ENCODE results near the gene ARSI. TPM values are rescaled to one million over a fixed set of nuclear protein-coding genes. Genes with fewer than 3 reads are reported as not detected.
A peak's percentile ranks its signal among the peaks of the same experiment; 100 is the strongest.

The ARSI gene
- polyA plus RNA-seq, 2 of the 4 experiments (the other 2 are of a cell fraction): 2.9 to 22.0 TPM

GRCh38 chr5:150301901-150302300 is 804 bp downstream of the ARSI start:
- DNase-seq (ENCODE audit: low read depth in 1 of 2, low spot score in 1 of 2) (no peak), FAIRE-seq (no peak), ATAC-seq (no peak)
- CTCF ChIA-PET: interaction anchor here (0.8 to 6.9 kb wide), 15 partner anchors 8 to 127 kb away, joined by 3 to 75 read pairs (median 5); no protein-coding TSS in a partner anchor
- POLR2A ChIA-PET: interaction anchor here (1.1 kb wide), 1 partner anchor 15 kb away, joined by 5 read pairs; no protein-coding TSS in a partner anchor
- H3K4me3 ChIP-seq: peak overlapping the region; percentile 58
- 72% methylated on average over 21 of the region's 22 CpGs for WGBS (ENCODE audit: missing lambda C conversion rate)
- TF ChIP-seq E2F6 (IDR thresholded peaks at IDR 0.05; ENCODE audit: borderline replicate concordance, low read depth): no peak
- no peak for TF ChIP-seq JUN (IDR thresholded peaks at IDR 0.05)
- TF ChIP-seq ZC3H11A (IDR thresholded peaks at IDR 0.05): no peak
- no peak for TF ChIP-seq MAX (IDR thresholded peaks at IDR 0.05)
- no peak for TF ChIP-seq ZNF302 (CRISPR knock-in tag; IDR thresholded peaks at IDR 0.05)
- no peak for TF ChIP-seq BCL3 (IDR thresholded peaks at IDR 0.05)
- no peak for TF ChIP-seq ZFP36 (IDR thresholded peaks at IDR 0.05; ENCODE audit: borderline replicate concordance, partially characterized antibody)
- no peak for TF ChIP-seq EHF (CRISPR knock-in tag; IDR thresholded peaks at IDR 0.05)
- TF ChIP-seq NR3C1 (IDR thresholded peaks at IDR 0.05): no peak
- TF ChIP-seq ELK1 (IDR thresholded peaks at IDR 0.05; ENCODE audit: low read depth, low read length): no peak
- no peak for TF ChIP-seq CEBPB (IDR thresholded peaks at IDR 0.05)
- no peak for TF ChIP-seq FOSL2 (IDR thresholded peaks at IDR 0.05)
- TF ChIP-seq FOSL2 (CRISPR knock-in tag; IDR thresholded peaks at IDR 0.05): no peak
- TF ChIP-seq BHLHE40 (IDR thresholded peaks at IDR 0.05; ENCODE audit: low read depth, low read length): no peak
- no peak for TF ChIP-seq RAD21 (conservative IDR thresholded peaks at IDR 0.05 in 1 of 2, IDR thresholded peaks at IDR 0.05 in 1 of 2)
- no peak for TF ChIP-seq CHD2 (IDR thresholded peaks at IDR 0.05; ENCODE audit: low read length, partially characterized antibody)
- TF ChIP-seq HEYL (CRISPR knock-in tag; IDR thresholded peaks at IDR 0.05): no peak
- no peak for TF ChIP-seq REST (IDR thresholded peaks at IDR 0.05)
- no peak for TF ChIP-seq HDAC2 (IDR thresholded peaks at IDR 0.05)
- TF ChIP-seq CHD4 (IDR thresholded peaks at IDR 0.05; ENCODE audit: borderline replicate concordance): no peak
- H3K9me3 ChIP-seq: no peaks in the 10 kb centered on the region
- H3K4me2 ChIP-seq: peak overlapping the region; percentile 97
- peaks cover 66% of the 10 kb centered on the region for H3K4me1 ChIP-seq
- peak overlapping the region; percentile 87 to 90 for H3K27ac ChIP-seq

GRCh38 chr5:150301170-150301505 is 1.6 kb downstream of the ARSI start:
- no peak for ATAC-seq
- Histone ChIP-seq H3K27ac (peak overlapping the region; percentile 87 to 90; a peak in 5 of 6 replicates), H3K4me2 (peak overlapping the region; percentile 97), H3K4me3 (0 out of 3 replicates have a peak overlapping the region, but pooled peaks have one; percentile 58), H3K4me1 (peaks cover 72% of the 10 kb centered on the region), H3K9me3 (no peaks in the 10 kb centered on the region)
- ChIA-PET CTCF (interaction anchor here (1.4 to 6.9 kb wide), 3 partner anchors 26 to 49 kb away, joined by 4 to 75 read pairs (median 6); no protein-coding TSS in a partner anchor), POLR2A (no interaction called here)
- WGBS (ENCODE audit: missing lambda C conversion rate): 91% methylated on average over 1 of the region's 1 CpG
- no peak for TF ChIP-seq CHD2 (IDR thresholded peaks at IDR 0.05; ENCODE audit: low read length, partially characterized antibody)
- no peak for TF ChIP-seq FOSL2 (IDR thresholded peaks at IDR 0.05)
- no peak for TF ChIP-seq FOSL2 (CRISPR knock-in tag; IDR thresholded peaks at IDR 0.05)
- no peak for TF ChIP-seq RFX5 (IDR thresholded peaks at IDR 0.05)
- TF ChIP-seq ZFP36 (IDR thresholded peaks at IDR 0.05; ENCODE audit: borderline replicate concordance, partially characterized antibody): no peak
- TF ChIP-seq ZNF302 (CRISPR knock-in tag; IDR thresholded peaks at IDR 0.05): no peak
- no peak for TF ChIP-seq HOXA7 (CRISPR knock-in tag; IDR thresholded peaks at IDR 0.05)
- TF ChIP-seq NPAS2 (CRISPR knock-in tag; IDR thresholded peaks at IDR 0.05; ENCODE audit: borderline replicate concordance): no peak
- no peak for TF ChIP-seq NFE2L2 (conservative IDR thresholded peaks at IDR 0.05; ENCODE audit: low read length)
- no peak for TF ChIP-seq CBX2 (IDR thresholded peaks at IDR 0.05; ENCODE audit: borderline replicate concordance, low read depth)
- TF ChIP-seq GATA3 (IDR thresholded peaks at IDR 0.05; ENCODE audit: borderline replicate concordance): no peak
- no peak for TF ChIP-seq SREBF2 (IDR thresholded peaks at IDR 0.05)
- no peak for TF ChIP-seq USF2 (IDR thresholded peaks at IDR 0.05)
- TF ChIP-seq ESRRA (IDR thresholded peaks at IDR 0.05; ENCODE audit: borderline replicate concordance, low read length): no peak
- TF ChIP-seq EP300 (IDR thresholded peaks at IDR 0.05): no peak
- TF ChIP-seq EHF (CRISPR knock-in tag; IDR thresholded peaks at IDR 0.05): no peak
- no peak for TF ChIP-seq RCOR1 (IDR thresholded peaks at IDR 0.05; ENCODE audit: low read depth, low read length)
- no peak for TF ChIP-seq SMC3 (IDR thresholded peaks at IDR 0.05)
- DNase-seq (ENCODE audit: low read depth in 1 of 2, low spot score in 1 of 2): no peak
- FAIRE-seq: no peak
